NCI-H82 treated with DMSO at 0.1 percent for 48 hours (cell line): ENCODE results near the gene RAB37.

Experiments used
- DNase-seq: peaks from one replicate; lab custom pipeline; 2025; ENCODE audit not compliant: unreplicated experiment; lab: John Stamatoyannopoulos, UW

The RAB37 gene

DNA sequence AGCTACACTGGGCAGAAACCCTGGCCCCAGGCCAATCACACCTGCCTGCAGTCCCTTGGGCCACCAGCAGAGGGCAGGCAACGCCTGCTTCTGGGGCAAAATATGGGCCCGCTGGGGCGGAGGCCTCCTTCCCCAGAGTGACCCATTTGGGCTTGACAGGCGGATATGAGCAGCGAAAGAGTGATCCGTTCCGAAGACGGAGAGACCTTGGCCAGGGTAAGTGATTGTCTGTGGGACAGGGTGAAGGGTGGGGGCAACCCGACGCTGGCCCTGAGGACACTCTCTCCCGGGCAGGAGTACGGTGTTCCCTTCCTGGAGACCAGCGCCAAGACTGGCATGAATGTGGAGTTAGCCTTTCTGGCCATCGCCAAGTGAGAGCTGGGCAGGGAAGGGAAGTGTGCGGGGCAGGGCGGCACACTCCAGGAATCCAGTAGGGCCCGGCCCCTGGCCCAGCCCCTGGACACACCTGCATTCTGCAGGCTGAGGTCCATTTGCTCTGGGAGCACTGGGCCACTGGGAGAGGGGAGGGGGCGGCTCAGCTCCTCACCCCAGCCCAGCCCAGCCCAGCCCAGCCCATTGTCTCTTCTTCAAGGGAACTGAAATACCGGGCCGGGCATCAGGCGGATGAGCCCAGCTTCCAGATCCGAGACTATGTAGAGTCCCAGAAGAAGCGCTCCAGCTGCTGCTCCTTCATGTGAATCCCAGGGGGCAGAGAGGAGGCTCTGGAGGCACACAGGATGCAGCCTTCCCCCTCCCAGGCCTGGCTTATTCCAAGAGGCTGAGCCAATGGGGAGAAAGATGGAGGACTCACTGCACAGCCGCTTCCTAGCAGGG is 7.9 kb downstream of the RAB37 start:
- no peak for DNase-seq

DNA sequence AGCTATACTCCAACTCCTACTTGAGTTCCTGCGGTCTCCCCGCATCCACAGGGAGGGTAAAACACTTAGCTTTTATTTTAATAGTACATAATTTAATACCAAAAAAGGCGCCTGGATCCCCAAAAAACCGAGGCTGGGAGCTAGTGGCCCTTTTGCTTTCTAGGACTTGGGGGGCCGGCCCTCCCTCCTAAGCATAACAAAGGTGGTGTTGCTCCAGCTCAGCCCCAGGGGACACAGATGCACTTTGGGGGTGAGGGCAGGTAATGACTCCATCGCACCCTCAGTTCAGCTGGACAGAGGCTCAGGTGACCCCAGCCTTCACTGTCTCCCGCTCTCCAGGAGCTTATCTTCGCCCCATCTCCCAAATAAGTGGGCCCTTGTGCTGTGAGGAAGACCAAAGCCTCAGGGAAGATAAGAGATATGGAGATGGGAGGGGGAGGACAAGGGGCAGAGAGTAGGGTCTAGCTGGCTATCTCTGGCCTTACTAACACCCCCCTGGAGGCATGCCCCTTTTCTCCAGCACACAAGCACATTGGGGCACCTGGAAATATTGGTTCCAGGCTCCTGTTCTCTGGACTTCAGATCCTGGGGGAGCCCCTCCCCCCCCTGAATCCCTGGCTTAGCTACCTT is 8.6 kb downstream of the RAB37 start:
- DNase-seq = no peak

- DNase-seq = no peak
Observed at GRCh38 chr17:74746376-74746775, 9.3 kb downstream of the RAB37 start.

DNA sequence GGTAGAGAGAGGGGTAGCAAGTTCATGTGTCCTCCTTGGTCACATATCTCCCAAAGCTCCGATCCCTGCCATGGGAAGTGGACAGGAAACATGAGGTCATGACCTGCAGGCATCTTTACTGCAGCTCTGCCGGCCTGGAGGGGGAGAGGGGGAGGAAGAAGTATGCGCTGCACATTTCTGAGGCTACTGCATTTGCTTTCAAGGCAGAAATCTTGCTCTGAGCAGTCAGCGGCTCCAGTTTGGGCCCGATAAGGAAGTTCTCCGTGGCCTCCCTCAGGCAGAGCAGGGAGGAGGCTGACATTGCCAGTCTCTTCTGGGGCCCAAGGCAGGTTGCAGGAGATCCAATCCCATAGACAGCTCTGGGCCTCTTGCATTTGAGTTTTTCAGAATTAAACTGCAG is 9.9 kb downstream of the RAB37 start:
- no peak for DNase-seq

DNA sequence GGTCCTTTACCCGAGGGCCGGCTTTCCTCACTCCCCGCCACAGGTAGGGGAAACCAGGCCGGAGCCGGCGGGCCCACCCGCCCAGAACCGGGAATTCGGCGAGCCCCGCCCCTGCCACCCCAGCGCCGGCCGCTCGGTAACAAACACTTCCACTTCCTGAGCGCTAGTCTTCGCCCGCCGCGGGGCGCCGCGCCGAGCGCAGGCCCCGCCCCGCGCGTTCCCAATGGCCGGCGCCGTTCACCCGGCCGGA is 11.1 kb downstream of the RAB37 start:
- DNase-seq = no peak

GRCh38 chr17:74748529-74749278 is 11.6 kb downstream of the RAB37 start, which contains the start of gene NHERF1:
Gene NHERF1 (plus strand): TSS chr17:74748628. CDS start chr17:74748847, 219 bp downstream.
- peak; percentile 70 for DNase-seq

DNA sequence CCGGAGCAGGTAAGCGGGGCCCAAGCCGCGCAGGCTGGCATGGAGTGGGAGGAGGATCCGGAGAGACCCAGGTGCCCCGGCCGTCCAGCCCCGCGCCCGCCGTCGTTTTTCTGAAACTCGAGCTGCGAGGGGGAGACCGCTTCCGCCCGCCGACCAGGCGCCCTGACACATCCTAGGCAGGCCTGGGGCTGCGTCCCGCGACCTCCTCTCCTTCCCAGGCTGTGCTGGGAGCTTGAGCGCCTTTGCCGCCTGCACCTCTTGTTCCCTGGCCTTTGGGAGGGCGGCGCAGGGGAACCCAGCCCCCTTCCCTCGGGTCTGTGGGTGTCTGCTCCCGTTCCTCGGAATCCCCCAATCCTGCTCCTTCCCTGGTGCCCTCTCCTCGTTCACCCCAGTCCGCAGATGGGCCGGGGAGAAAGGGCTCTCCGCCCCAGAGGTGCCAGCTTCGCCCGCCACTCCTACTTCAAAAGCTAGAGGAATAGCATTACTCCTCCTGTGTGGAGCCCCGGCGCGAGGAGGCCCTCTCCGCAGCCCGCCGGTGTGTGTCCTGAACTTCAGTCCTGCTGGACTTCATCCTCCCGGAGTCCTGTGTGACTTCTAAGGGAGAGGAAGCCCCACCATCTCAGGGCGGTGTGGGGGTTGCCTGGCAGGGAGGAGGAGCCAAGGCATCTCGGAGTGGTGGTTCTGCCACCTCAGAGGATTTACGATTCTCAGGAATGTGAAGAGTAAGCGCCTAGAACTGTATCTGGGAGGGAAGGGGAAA is 12.4 kb downstream of the RAB37 start:
- DNase-seq = no peak

GRCh38 chr17:74750039-74750326 is 12.9 kb downstream of the RAB37 start:
- no peak for DNase-seq

DNA sequence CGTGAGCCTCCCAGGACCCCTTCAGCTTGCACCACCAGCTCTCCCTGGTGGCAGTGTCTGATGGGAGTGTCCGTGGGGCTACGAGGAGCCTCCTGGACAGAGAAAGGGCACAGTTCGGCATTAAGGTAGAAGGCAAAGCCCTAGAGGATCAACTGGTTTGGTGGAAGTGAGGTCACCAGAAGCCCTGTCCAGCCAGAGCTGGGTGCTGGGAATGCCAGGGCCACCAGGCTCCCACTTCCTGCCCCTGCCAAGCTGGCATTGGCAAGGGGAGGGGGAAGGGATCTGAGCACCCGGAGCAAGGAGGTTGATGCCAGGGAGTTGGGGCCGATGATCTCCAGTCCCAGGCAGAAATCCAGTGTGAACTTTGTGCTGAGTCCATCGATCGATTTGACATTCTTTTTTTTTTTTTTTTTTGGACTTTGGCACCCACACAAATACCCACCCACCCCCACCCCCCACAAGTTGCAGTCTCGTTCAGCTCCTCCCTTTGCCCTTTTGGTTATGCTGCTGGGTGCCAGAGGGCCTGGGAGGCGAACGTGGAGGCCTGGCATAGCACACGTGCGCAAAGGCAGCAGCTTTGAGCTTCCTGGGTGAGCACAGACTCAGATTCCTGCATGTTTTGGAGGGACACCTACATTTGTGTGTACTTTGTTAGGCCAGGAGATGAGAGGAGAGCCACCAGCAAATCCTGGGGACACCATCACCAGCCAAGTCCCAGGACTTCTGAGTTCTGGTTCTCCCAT is 13.4 kb downstream of the RAB37 start:
- DNase-seq = no peak

DNA sequence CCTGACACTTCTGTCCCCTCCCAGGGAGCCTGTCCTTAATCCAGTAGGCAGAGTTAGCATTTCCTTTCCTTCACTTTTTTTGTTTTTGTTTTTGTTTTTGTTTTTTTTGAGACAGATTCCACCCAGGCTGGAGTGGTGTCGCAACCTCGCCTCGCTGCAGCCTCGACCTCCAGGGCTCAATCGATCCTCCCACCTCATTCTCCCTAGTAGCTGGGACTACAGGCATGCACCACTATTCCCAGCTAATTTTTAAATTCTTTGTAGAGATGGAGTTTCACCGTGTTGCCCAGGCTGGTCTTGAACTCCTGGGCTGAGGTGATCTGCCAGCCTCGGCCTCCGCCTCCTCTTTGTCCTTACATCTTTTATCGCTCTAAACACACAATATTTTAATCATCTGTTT is 15.4 kb downstream of the RAB37 start:
- DNase-seq = no peak

GRCh38 chr17:74752822-74753401 is 15.9 kb downstream of the RAB37 start:
- no peak for DNase-seq

DNA sequence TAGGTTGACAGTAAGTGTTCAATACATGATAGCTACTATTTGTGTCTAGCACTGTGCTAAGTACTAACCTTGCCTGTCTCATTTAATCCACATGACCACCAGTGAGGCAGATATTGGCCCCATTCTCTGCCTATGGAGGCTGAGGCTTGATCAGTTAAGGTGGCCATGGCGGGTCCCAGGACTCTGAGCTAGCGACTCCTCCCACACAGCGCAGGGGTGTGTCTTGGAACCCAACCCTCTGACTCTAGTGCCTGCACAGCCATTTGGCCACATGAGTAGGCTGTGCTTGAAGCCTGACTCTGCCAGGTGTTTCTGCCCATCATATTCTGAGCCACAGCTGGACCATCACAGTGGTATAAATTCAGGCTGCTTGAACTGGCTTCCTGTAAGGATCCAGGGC is 17.8 kb downstream of the RAB37 start:
- DNase-seq = no peak

DNA sequence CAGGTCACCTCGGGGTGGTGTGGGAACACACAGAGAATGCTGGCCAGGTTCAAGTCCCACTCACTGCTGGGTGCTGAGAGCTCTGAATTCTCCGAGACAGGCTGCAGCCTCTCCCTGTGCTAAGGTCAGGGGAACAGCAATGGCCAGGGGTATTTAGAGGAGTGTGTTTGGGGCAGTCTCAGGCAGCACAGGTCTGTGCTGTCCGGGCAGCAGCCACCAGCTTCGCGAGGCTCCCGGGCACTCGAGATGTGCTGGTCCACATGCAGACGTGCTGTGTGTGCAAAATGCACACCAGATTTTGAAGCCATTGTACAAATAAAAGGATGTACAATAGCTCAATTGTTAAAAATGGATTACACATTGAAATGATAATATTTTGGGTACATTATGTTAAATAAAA is 18.5 kb downstream of the RAB37 start:
- DNase-seq = no peak

DNA sequence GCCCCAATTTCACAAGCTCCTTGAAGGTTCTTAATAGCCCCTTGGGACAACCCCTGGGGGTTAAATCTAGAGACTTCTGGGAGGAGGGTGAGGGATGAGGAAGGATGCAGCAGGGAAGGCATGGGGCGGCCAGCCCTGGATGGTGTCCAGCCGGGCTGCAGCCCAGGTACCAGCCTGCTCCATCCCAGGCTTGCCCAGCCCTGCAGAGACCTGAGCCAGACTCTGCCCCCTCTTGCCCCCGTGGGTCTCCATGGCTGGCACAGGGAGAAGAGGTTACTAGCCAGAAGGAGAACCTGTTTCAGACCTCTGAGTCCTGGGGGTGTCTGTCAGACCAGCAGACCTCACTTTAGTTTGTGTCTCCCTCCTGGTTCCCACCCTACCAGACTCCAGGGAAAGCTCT is 19.8 kb downstream of the RAB37 start:
- DNase-seq = no peak

DNA sequence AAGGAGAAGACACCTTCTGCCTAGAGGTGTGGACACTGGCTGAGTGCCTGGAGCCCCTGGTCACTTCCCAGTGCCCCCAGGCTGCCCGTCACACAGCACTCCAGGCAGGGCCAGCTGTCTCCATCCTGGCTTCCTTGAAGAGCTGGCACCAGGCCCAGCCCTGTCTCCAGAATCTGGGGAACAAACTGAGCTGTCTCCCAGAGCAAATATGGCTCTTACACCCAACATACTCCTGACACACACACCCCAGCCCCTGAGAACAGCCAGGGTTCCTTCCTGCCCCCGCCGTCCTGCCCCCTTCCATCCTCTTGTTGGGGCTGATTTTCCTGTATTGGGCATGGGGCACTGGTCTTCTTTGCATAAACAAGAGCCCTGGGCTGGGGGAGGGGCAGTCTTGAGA is 20.4 kb downstream of the RAB37 start:
- DNase-seq = no peak

DNA sequence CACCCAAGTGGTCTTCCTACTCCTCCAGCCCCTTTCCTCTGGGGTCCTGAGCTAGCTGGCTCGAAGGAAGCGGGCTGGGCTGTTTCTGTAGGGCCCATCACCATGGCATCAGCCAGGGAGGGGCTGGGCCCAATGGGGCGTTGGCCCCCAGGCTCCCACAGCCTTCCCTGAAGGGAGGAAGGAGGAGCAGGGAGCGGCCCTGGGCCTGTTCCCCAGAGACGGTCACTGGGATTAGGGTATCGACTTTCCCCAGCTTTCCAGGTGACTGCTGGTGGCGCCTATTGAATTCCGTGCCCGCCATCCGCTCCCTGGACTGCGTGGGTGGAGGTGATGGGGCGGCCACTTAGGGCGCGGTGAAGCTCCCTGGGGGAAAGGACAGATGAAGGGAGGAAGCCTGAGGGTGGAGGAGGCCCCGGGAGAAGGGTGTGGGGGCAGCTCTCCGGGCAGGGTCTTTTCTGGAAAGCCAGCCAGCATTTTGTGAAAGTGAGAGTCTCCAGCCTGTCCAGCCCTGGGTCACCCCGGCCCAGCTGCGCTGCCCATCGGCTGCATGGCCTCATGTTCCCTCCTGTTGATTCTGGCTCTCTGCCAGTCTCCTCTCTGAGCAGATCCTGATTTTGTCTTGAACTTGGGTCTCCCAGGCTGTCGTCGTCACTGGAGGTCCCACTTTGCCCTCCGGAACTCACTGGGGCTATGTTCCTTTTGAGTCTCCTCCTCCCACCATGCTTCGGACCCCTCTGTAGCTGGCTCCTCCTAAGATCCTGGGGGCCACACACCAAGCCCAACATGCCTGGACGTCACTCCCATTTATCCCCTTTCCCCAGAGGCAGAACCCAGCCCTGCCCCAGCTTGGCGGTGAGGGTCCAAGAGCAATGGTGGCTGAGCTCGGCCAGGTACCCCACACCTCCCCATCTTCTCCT is 21.1 kb downstream of the RAB37 start:
- DNase-seq = no peak

DNA sequence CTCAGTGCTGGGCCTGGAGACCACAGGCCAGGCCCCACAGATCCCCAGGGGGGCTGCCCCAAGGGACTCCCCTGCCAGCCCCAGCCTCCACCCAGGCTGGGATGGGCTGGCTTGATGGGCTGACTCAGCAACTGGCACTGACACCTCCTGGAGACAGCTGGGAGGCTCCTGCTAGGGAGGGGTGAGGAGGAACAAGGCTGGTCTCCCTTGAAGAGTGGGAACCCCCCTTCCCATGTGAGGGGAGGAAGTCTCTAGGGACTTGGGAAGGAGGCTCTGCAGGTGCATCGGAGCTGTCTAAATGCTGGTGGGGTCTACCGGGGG is 21.8 kb downstream of the RAB37 start:
- DNase-seq = no peak

- no peak for DNase-seq
Observed at GRCh38 chr17:74759243-74759801, 22.3 kb downstream of the RAB37 start.

- DNase-seq = peak; percentile 37
Observed at GRCh38 chr17:74759941-74760340, 22.9 kb downstream of the RAB37 start.
